ENCODE data around the gene EXOSC6. TPM values are rescaled to one million over a fixed set of nuclear protein-coding genes. Genes with fewer than 3 reads are reported as not detected.
A peak's percentile ranks its signal among the peaks of the same experiment; 100 is the strongest.
"Not testable (repeated sequence)": the region's sequence is repeated elsewhere in the genome, so short reads cannot be mapped to it uniquely, and the experiment has no call there.

EXOSC6 gene
- total RNA-seq, 1 donor from 2014 or later = 41.6 TPM

- H3K36me3 Mint-ChIP-seq (ENCODE audit: low read depth) = peaks cover 2% of the 10 kb centered on the region
- H3K27ac Mint-ChIP-seq (ENCODE audit: unreplicated experiment) = no peak overlapping the region
- H3K27me3 Mint-ChIP-seq (ENCODE audit: low read depth) = no peaks in the 10 kb centered on the region
- no peaks in the 10 kb centered on the region for H3K9me3 Mint-ChIP-seq
- peak overlapping the region; percentile 15 for H3K4me3 Mint-ChIP-seq
- peaks cover 15% of the 10 kb centered on the region for H3K4me1 Mint-ChIP-seq
- TF ChIP-seq CTCF (conservative IDR thresholded peaks at IDR 0.05) = no peak
- no peak for DNase-seq (ENCODE audit: low read depth, low spot score)
Measured at GRCh38 chr16:70290949-70291519, 39.3 kb upstream of the EXOSC6 start.

- Mint-ChIP-seq H3K27ac (ENCODE audit: unreplicated experiment) (peak within 1 kb of the TSS; percentile 94), H3K27me3 (ENCODE audit: low read depth) (no peaks in the 10 kb centered on the region), H3K4me3 (peak within 1 kb of the TSS; percentile 97), H3K36me3 (ENCODE audit: low read depth) (peaks cover 2% of the 10 kb centered on the region), H3K9me3 (no peaks in the 10 kb centered on the region), H3K4me1 (peaks cover 19% of the 10 kb centered on the region)
- DNase-seq (ENCODE audit: low read depth, low spot score) = peak; percentile 90
- no peak for TF ChIP-seq CTCF (conservative IDR thresholded peaks at IDR 0.05)
Measured at GRCh38 chr16:70289229-70290094, 37.7 kb upstream of the EXOSC6 start, which contains the start of gene AARS1. TSS of gene AARS1 (minus strand) at chr16:70289506. CDS start at chr16:70282763, 6,743 bp downstream.

GRCh38 chr16:70287304-70287971 lies 35.7 kb upstream of the EXOSC6 start:
- not testable (repeated sequence) for H3K9me3 Mint-ChIP-seq; H3K36me3 Mint-ChIP-seq (ENCODE audit: low read depth); H3K27me3 Mint-ChIP-seq (ENCODE audit: low read depth); DNase-seq (ENCODE audit: low read depth, low spot score)
- Mint-ChIP-seq H3K4me1 (peaks cover 19% of the 10 kb centered on the region), H3K27ac (ENCODE audit: unreplicated experiment) (peak overlapping the region; percentile 92), H3K4me3 (peak overlapping the region; percentile 97)

- no peaks in the 10 kb centered on the region for H3K9me3 Mint-ChIP-seq
Measured at GRCh38 chr16:70276392-70276791, 24.7 kb upstream of the EXOSC6 start.

GRCh38 chr16:70271696-70272095 lies 20.0 kb upstream of the EXOSC6 start:
- Mint-ChIP-seq H3K36me3 (ENCODE audit: low read depth) (peaks cover 20% of the 10 kb centered on the region), H3K9me3 (no peaks in the 10 kb centered on the region), H3K4me3 (no peak overlapping the region), H3K27ac (ENCODE audit: unreplicated experiment) (no peak overlapping the region), H3K4me1 (no peaks in the 10 kb centered on the region), H3K27me3 (ENCODE audit: low read depth) (no peaks in the 10 kb centered on the region)
- TF ChIP-seq CTCF (conservative IDR thresholded peaks at IDR 0.05) = no peak
- DNase-seq (ENCODE audit: low read depth, low spot score) = no peak

More at GRCh38 chr16:70276392-70276791, 24.7 kb upstream of the EXOSC6 start:
- no peak for DNase-seq (ENCODE audit: low read depth, low spot score)
- Mint-ChIP-seq H3K4me1 (no peaks in the 10 kb centered on the region), H3K27me3 (ENCODE audit: low read depth) (no peaks in the 10 kb centered on the region), H3K36me3 (ENCODE audit: low read depth) (peaks cover 22% of the 10 kb centered on the region), H3K4me3 (no peak overlapping the region), H3K27ac (ENCODE audit: unreplicated experiment) (peak overlapping the region; percentile 15)
- no peak for TF ChIP-seq CTCF (conservative IDR thresholded peaks at IDR 0.05)
